ENCODE measurements around the gene MERTK.

Gene MERTK

DNA sequence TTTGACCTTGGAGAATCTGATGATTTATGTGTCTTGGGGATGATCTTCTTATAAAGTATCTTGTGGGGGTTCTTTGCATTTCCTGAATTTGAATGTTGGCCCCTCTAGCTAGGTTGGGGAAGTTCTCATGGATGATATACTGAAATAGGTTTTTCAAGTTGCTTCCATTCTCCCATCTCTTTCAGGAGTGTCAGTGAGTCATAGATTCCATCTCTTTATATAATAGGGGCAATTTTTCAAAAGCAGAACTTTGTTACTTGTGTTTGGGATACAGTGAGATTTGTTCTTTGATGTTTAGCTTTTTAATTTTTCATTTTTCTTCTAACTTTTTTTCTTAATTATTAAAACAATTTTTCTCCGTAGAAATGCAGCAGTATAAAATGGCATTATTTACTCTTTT, 176.1 kb downstream of the MERTK start:
- Mint-ChIP-seq H3K27me3 (no peaks in the 10 kb centered on the region), H3K27ac (no peak overlapping the region), H3K4me3 (no peak overlapping the region), H3K4me1 (peaks cover 30 to 46% of the 10 kb centered on the region in 2 donors), H3K9me3 (peaks cover 9% of the 10 kb centered on the region in 2 donors), H3K36me3 (peaks cover 64 to 76% of the 10 kb centered on the region in 2 donors)
- ATAC-seq (replicated peaks), result no peak
- DNase-seq, result no peak

DNA sequence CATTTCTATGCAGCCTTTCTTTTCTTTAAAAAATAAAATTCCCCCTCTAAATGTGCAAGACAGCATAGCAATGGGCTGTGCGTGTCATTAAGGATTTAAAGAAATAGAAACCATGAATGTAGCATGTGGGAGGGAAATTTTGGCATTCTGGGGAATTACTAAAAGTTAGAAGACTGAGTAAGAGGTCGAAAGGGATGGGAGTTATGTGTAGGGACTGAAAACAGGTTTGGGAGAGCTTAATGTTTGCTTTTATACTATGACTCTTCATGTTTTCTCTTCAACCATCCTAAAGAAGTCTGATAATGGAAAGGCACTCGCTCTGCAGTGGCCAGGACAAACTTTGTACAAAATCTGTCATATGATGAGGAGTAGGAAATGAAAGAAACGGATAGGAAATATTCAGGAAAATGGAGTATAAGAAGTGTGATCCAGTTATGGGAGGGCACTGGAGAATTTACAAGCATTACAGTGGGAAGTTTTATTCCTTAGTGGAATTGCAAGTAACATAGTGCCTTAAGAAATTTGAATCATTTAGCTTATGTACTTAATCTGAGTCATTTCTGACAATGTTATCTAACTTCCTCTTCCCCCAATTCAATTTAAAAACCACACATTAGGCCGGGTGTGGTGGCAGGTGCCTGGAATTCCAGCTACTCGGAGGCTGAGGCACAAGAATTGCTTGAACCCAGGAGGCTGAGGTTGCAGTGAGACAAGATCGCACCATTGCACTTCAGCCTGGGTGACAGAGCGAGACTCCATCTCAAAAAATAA, 177.3 kb downstream of the MERTK start:
- Mint-ChIP-seq H3K27me3 (no peaks in the 10 kb centered on the region), H3K4me3 (peak overlapping the region; percentile 26 to 39), H3K4me1 (peaks cover 28 to 45% of the 10 kb centered on the region in 2 donors), H3K27ac (no peak overlapping the region), H3K9me3 (peaks cover 8 to 9% of the 10 kb centered on the region in 2 donors), H3K36me3 (peaks cover 61 to 71% of the 10 kb centered on the region in 2 donors)
- ATAC-seq (replicated peaks), result peak; percentile 58 to 78
- no peak for DNase-seq

- H3K27ac Mint-ChIP-seq, result peak overlapping the region; percentile 69
These were observed 179.4 kb downstream of the MERTK start for GRCh38 chr2:112077814-112078213.

More at GRCh38 chr2:112077814-112078213, 179.4 kb downstream of the MERTK start:
- Mint-ChIP-seq H3K36me3 (peaks cover 65 to 69% of the 10 kb centered on the region in 2 donors), H3K9me3 (peaks cover 7 to 9% of the 10 kb centered on the region in 2 donors), H3K27me3 (no peaks in the 10 kb centered on the region), H3K4me3 (no peak overlapping the region), H3K4me1 (peaks cover 20 to 32% of the 10 kb centered on the region in 2 donors)
- ATAC-seq (replicated peaks), result no peak
- DNase-seq, result no peak
